GM19099 (cell line): ENCODE measurements around the gene ABCF3.

Experiments
- POLR2A ChIP-seq: IDR thresholded peaks from 3 replicates; pipeline ENCODE4 v1.6.1; 2011; ENCODE audit warnings: low read depth; ENCODE audit not compliant: insufficient read length; ENCODE audit errors: extremely low read depth

Gene ABCF3

DNA sequence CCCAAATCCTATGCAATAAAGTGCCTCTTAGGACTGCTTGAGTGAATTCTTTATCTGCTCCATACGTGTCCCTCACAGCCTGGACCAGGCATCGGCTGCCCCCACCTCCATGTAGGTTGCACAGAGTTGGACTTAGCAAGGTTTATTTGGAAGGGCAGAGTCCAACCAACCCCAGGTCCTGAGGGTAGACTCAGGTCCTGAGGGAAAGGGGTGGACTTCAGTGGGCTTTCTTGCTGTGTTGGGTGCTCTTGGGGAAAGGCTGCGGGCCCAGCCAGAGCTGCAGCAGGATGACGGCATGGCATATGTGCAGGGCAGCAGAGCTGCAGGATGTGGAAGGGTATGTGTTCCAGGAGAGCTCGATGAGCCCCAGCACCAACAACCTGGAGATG lies 56.3 kb downstream of the ABCF3 start:
- no peak for TF ChIP-seq POLR2A
